Transverse colon (tissue), 4 donors: ENCODE data around the gene SMG9. TPM values are rescaled to one million over a fixed set of nuclear protein-coding genes. Genes with fewer than 3 reads are reported as not detected.

Experiments
- DNase-seq: peaks from one replicate; pipeline ENCODE4 v3.0.0-alpha.2; 2019
- H3K27ac ChIP-seq, 4 donors: fragments of 200-600 bp; sonication (generic); 2 replicates each; pipeline ENCODE4 v1.5.1; 2016 to 2018; ENCODE audit warnings: inconsistent platforms in 4 of 4
- H3K27me3 ChIP-seq: fragments of 200-600 bp; sonication (generic); 2 replicates; pipeline ENCODE4 v1.5.1; 2017; ENCODE audit warnings: inconsistent platforms
- H3K36me3 ChIP-seq, 4 donors: fragments of 200-600 bp; sonication (generic); 2 replicates each; pipeline ENCODE4 v1.5.1; 2017 to 2019; ENCODE audit warnings: inconsistent platforms in 4 of 4
- H3K4me1 ChIP-seq, 4 donors: fragments of 200-600 bp; sonication (generic); 2 replicates each; pipeline ENCODE4 v1.5.1; 2017 to 2020; ENCODE audit warnings: inconsistent platforms in 4 of 4
- H3K4me3 ChIP-seq, 4 donors: fragments of 200-600 bp; sonication (generic); 1 replicate in 1 of 4; 2 replicates in 3 of 4; pipeline versions ENCODE4 v1.5.1 to v1.6.1; 2017 to 2019; ENCODE audit warnings: inconsistent platforms in 4 of 4
- H3K9me3 ChIP-seq, 2 donors: fragments of 200-600 bp; sonication (generic); 2 replicates each; pipeline ENCODE4 v1.5.1; 2017 to 2019; ENCODE audit warnings: inconsistent platforms in 2 of 2
- EP300 ChIP-seq: sonication (generic); formaldehyde crosslinking; IDR thresholded peaks from one replicate; pipeline ENCODE4 v1.6.1; 2017; ENCODE audit warnings: antibody characterized with exemption, low read depth
- POLR2A ChIP-seq: fragments of 450-650 bp; IDR thresholded peaks from one replicate; pipeline ENCODE4 v1.6.1; 2016; ENCODE audit warnings: antibody characterized with exemption, mild to moderate bottlenecking, moderate library complexity
- POLR2AphosphoS5 ChIP-seq, 3 donors: sonication (generic); formaldehyde crosslinking; IDR thresholded peaks; one replicate each; pipeline ENCODE4 v1.6.1; 2016; ENCODE audit warnings: antibody characterized with exemption in 3 of 3
- WGBS, 2 donors: methylation state at CpG; one replicate each; pipeline ENCODE4 v1.1.5; 2018; ENCODE audit warnings: low coverage in 1 of 2; 5-methylcytosine and 5-hydroxymethylcytosine counted together
- in situ Hi-C, 4 donors: fragments of 200-750 bp; cut with MboI; loops; one replicate each; pipeline versions ENCODE4 v1.15.0 to v1.15.1; 2017; ENCODE audit warnings: low sequenced_read_pairs in 3 of 4, low pct_ligation_motif_present in 1 of 4, low pct_unique_long_range_greater_than_20kb in 1 of 4
- intact Hi-C: fragments of 100-400 bp; cut with DNase I; formaldehyde crosslinking; loops from one replicate; pipeline ENCODE4 v1.15.1; 2023; ENCODE audit warnings: low total_unique reads
- total RNA-seq, 4 donors: library from RNA; depleted of rRNA; stranded (reverse); fragments of >200 nt; gene quantifications; one replicate each; pipeline ENCODE4 v1.1.0, GENCODE V29; 2016
- TF ChIP-seq, protein P1 (sequence below), 5 experiments: fragments of 200-600 bp in 3 of 5; fragments of 450-650 bp in 2 of 5; sonication (generic) in 3 of 5; IDR thresholded peaks; 1 replicate in 2 of 5; 2 replicates in 3 of 5; pipeline ENCODE4 v1.5.1; 2016 to 2017; ENCODE audit warnings: antibody characterized with exemption in 5 of 5, inconsistent platforms in 3 of 5, mild to moderate bottlenecking in 2 of 5, moderate library complexity in 1 of 5

SMG9 gene
- total RNA-seq, 4 donors from 2014 or later = 4.1 to 68.7 (median 13.8) TPM

DNA sequence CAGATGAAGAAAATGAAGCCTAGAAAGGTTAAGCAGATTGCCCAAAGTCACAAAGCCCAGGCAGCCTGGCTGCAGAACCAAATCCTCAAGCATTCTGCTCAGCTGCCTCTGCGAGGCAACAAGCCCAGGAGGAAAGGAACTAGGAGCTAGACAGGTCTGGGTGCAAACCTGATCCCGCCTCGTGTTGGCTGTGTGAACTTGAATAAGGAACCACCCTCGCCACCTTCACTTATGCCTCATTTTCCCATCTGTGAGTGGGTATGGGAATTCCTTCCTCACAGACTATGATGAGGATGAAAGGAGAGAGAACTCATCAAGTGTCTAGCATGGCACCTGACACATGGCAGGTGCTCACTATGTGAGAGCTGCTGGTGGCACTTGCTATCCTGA lies 6.6 kb downstream of the SMG9 start:
- peaks cover 6 to 29% (median 13%) of the 10 kb centered on the region in 4 donors for H3K4me1 ChIP-seq
- no peak overlapping the region for H3K4me3 ChIP-seq
- no peak for DNase-seq
- WGBS, 2 donors = 89% methylated on average over 4 of the region's 4 CpGs; no CpG with 5 or more reads in 1 of the 2 donors
- in situ Hi-C loops (no loop called here), intact Hi-C loops (loop anchor here (5.0 kb wide), 1 partner anchor 34 kb away; the partner anchor contains the start of gene KCNN4)
- peaks cover 0 to 33% (median 11%) of the 10 kb centered on the region in 4 donors for H3K36me3 ChIP-seq
- H3K27ac ChIP-seq = no peak overlapping the region
- TF ChIP-seq POLR2AphosphoS5 (IDR thresholded peaks at IDR 0.05) (no peak), EP300 (no peak), POLR2A (no peak)
- TF ChIP-seq, protein P1, sequence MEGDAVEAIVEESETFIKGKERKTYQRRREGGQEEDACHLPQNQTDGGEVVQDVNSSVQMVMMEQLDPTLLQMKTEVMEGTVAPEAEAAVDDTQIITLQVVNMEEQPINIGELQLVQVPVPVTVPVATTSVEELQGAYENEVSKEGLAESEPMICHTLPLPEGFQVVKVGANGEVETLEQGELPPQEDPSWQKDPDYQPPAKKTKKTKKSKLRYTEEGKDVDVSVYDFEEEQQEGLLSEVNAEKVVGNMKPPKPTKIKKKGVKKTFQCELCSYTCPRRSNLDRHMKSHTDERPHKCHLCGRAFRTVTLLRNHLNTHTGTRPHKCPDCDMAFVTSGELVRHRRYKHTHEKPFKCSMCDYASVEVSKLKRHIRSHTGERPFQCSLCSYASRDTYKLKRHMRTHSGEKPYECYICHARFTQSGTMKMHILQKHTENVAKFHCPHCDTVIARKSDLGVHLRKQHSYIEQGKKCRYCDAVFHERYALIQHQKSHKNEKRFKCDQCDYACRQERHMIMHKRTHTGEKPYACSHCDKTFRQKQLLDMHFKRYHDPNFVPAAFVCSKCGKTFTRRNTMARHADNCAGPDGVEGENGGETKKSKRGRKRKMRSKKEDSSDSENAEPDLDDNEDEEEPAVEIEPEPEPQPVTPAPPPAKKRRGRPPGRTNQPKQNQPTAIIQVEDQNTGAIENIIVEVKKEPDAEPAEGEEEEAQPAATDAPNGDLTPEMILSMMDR (IDR thresholded peaks at IDR 0.05) = no peak
- H3K9me3 ChIP-seq = no peaks in the 10 kb centered on the region
- no peaks in the 10 kb centered on the region for H3K27me3 ChIP-seq

DNA sequence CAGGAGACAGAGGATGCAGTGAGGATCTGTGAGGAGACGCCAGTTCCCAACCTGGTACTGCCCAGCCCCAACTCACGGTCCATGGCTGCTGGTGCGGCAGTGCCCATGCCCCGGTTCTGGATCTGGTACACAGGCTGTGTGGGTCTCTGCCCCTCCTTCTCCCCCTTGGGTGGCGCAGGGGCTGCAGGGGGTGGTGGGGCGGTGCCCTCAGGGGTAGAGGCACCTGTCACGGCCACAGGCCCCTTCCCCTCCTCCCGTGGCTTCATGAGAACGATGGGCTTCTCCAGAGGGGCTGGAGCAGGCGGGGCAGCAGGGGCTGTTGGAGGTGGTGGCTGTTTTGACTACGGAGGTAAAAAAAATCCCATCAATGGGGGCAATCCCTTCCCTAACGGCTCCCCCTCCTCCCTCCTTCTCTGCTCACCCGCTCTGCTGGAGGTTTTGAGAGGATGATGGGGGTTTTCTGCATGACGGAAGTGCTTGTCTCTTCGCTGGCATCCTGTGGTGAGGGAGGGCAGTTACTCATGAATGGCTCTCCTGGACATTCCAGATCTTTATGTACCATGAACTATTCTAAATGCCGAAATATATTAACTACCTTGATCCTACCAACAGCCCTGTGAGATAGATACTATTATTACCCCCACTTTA lies 7.1 kb downstream of the SMG9 start:
- Histone ChIP-seq H3K27ac (no peak overlapping the region), H3K4me1 (peaks cover under 1 to 25% (median 8%) of the 10 kb centered on the region in 4 donors), H3K9me3 (no peaks in the 10 kb centered on the region), H3K4me3 (no peak overlapping the region), H3K36me3 (peaks cover 0 to 35% (median 11%) of the 10 kb centered on the region in 4 donors), H3K27me3 (no peaks in the 10 kb centered on the region)
- DNase-seq = no peak
- 79 to 80% methylated on average over 3 to 15 of the region's 16 CpGs for WGBS, 2 donors
- intact Hi-C loops (loop anchor here (5.0 kb wide), 1 partner anchor 35 kb away; the partner anchor contains the start of gene KCNN4), in situ Hi-C loops (no loop called here)
- no peak for TF ChIP-seq POLR2AphosphoS5 (IDR thresholded peaks at IDR 0.05)

DNA sequence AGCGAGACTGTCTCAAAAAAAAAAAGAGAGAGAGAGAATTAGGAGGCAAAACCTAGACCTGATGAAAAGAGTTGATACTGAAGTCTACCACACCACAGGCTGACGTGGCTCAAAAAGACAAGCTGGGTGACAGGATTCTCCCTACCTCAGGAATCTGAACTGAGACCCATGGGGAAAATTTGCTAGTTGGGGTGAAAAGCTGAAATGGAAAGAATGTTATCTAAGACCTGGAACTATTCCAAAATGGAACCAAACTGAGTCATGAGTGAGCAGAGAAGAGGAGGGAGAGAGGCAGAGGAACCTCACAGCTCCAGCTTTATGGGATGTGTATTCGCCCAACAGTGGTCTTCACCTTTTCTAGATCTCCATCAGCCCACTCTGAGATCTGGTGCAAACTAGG lies 11.7 kb downstream of the SMG9 start:
- H3K4me3 ChIP-seq = no peak overlapping the region
- no peaks in the 10 kb centered on the region for H3K27me3 ChIP-seq
- in situ Hi-C loops = loop anchor here in 2 of 4 donors (5.0 kb wide), 1 partner anchor 44 kb away; no protein-coding TSS in a partner anchor
- peaks cover 0 to 38% (median 21%) of the 10 kb centered on the region in 4 donors for H3K4me1 ChIP-seq
- intact Hi-C loops = no loop called here
- TF ChIP-seq, protein P1 (IDR thresholded peaks at IDR 0.05) = no peak
- TF ChIP-seq EP300 (no peak), POLR2AphosphoS5 (IDR thresholded peaks at IDR 0.05) (no peak), POLR2A (no peak)
- H3K36me3 ChIP-seq = peaks cover 0 to 32% (median 3%) of the 10 kb centered on the region in 4 donors
- no peak for DNase-seq
- H3K9me3 ChIP-seq = no peaks in the 10 kb centered on the region
- no peak overlapping the region for H3K27ac ChIP-seq
- WGBS, 2 donors = 67 to 87% methylated on average over 1 to 3 of the region's 3 CpGs

GRCh38 chr19:43741075-43741825 lies 13.5 kb downstream of the SMG9 start:
- H3K27me3 ChIP-seq = no peaks in the 10 kb centered on the region
- intact Hi-C loops = no loop called here

More at GRCh38 chr19:43741075-43741825, 13.5 kb downstream of the SMG9 start:
- in situ Hi-C loops = loop anchor here in 2 of 4 donors (5.0 kb wide), 1 partner anchor 46 kb away; no protein-coding TSS in a partner anchor
- WGBS, 2 donors = 82 to 85% methylated on average over 10 of the region's 10 CpGs
- Histone ChIP-seq H3K4me1 (peaks cover 0 to 38% (median 21%) of the 10 kb centered on the region in 4 donors), H3K36me3 (peaks cover 0 to 31% (median 0%) of the 10 kb centered on the region in 4 donors), H3K27ac (peak overlapping the region; percentile 81 to 90 (median 88)), H3K4me3 (no peak overlapping the region), H3K9me3 (no peaks in the 10 kb centered on the region)
- no peak for DNase-seq
- TF ChIP-seq, protein P1 (IDR thresholded peaks at IDR 0.05) = no peak
- no peak for TF ChIP-seq POLR2A
- no peak for TF ChIP-seq POLR2AphosphoS5 (IDR thresholded peaks at IDR 0.05)
- TF ChIP-seq EP300 = no peak
